DND-41 (cell line): Measurements from ENCODE around the gene FTO.

Experiments used
- EZH2 ChIP-seq: IDR thresholded peaks from 3 replicates; pipeline ENCODE4 v1.6.1; 2012; ENCODE audit warnings: borderline replicate concordance, low read depth, mild to moderate bottlenecking, moderate library complexity, low read length, inconsistent platforms; ENCODE audit not compliant: severe bottlenecking
- TF ChIP-seq, protein P1 (sequence below): IDR thresholded peaks from 2 replicates; pipeline ENCODE4 v1.5.1; 2012; ENCODE audit warnings: borderline replicate concordance, low read length, moderate library complexity, mild to moderate bottlenecking; ENCODE audit not compliant: poor library complexity, severe bottlenecking; ENCODE audit errors: extremely low read depth

DNA sequence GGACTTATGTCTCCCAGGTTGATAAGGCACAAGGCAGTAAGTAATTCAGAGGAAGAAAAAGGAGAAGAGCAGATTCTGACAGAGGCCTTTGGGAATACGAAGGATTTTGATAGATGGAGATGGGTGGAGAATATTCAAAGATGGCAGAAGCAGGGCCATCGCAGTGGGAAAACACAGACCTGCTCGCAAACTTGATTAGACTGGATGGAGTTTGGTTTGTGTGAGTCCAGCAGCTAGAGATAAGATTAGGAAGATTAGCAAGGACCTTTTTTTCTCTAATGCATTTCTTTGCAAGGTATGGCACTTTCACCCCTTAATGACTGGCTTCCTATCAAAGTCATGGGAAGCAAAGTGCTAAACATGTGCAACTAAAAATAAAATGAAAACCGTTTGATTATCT is 196.7 kb downstream of the FTO start:
- TF ChIP-seq, protein P1, sequence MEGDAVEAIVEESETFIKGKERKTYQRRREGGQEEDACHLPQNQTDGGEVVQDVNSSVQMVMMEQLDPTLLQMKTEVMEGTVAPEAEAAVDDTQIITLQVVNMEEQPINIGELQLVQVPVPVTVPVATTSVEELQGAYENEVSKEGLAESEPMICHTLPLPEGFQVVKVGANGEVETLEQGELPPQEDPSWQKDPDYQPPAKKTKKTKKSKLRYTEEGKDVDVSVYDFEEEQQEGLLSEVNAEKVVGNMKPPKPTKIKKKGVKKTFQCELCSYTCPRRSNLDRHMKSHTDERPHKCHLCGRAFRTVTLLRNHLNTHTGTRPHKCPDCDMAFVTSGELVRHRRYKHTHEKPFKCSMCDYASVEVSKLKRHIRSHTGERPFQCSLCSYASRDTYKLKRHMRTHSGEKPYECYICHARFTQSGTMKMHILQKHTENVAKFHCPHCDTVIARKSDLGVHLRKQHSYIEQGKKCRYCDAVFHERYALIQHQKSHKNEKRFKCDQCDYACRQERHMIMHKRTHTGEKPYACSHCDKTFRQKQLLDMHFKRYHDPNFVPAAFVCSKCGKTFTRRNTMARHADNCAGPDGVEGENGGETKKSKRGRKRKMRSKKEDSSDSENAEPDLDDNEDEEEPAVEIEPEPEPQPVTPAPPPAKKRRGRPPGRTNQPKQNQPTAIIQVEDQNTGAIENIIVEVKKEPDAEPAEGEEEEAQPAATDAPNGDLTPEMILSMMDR = no peak
- no peak for TF ChIP-seq EZH2
